PC-3 (cell line): Measurements from ENCODE around the gene TGFB1.

Experiments used
- CTCF ChIP-seq: fragments of 300-600 bp; sonication (generic); conservative IDR thresholded peaks from 2 replicates; pipeline ENCODE4 v1.5.1; 2017; ENCODE audit warnings: antibody characterized with exemption, low read depth, mild to moderate bottlenecking, low read length
- EZH2 ChIP-seq: fragments of 300-600 bp; sonication (generic); IDR thresholded peaks from one replicate; pipeline ENCODE4 v1.6.1; 2017; ENCODE audit warnings: antibody characterized with exemption, mild to moderate bottlenecking, low read length; ENCODE audit not compliant: unreplicated experiment
- EZH2phosphoT487 ChIP-seq: fragments of 300-600 bp; sonication (generic); IDR thresholded peaks from 2 replicates; pipeline ENCODE4 v1.6.1; 2018; ENCODE audit warnings: mild to moderate bottlenecking, antibody characterized with exemption, low read length, borderline replicate concordance

GRCh38 chr19:41323430-41324125, 30.1 kb downstream of the TGFB1 start:
- no peak for TF ChIP-seq CTCF
- TF ChIP-seq EZH2, result no peak
- no peak for TF ChIP-seq EZH2phosphoT487
